HCT116 (cell line): ENCODE measurements around the gene UQCR11.

Experiments
- CTCF ChIP-seq, 3 experiments: fragments of 200-600 bp in 1 of 3; sonication (generic) in 1 of 3; IDR thresholded peaks in 2 of 3; conservative IDR thresholded peaks in 1 of 3; 2 replicates each; pipeline ENCODE4 v1.5.1; 2012 to 2017; ENCODE audit warnings: low read depth in 2 of 3, low read length in 2 of 3, antibody characterized with exemption in 1 of 3, borderline replicate concordance in 1 of 3, control low read depth in 1 of 3, mild to moderate bottlenecking in 1 of 3, mixed read lengths in 1 of 3, mixed run types in 1 of 3, moderate library complexity in 1 of 3; ENCODE audit not compliant: insufficient read depth in 1 of 3
- EZH2 ChIP-seq: fragments of 200-600 bp; sonication (generic); IDR thresholded peaks from 2 replicates; pipeline ENCODE4 v1.6.1; 2017; ENCODE audit warnings: antibody characterized with exemption, mixed run types
- ZBTB33 ChIP-seq: IDR thresholded peaks from 2 replicates; pipeline ENCODE4 v1.6.1; 2011; ENCODE audit warnings: mild to moderate bottlenecking, low read length, moderate library complexity; ENCODE audit not compliant: insufficient replicate concordance; ENCODE audit errors: extremely low read depth

DNA sequence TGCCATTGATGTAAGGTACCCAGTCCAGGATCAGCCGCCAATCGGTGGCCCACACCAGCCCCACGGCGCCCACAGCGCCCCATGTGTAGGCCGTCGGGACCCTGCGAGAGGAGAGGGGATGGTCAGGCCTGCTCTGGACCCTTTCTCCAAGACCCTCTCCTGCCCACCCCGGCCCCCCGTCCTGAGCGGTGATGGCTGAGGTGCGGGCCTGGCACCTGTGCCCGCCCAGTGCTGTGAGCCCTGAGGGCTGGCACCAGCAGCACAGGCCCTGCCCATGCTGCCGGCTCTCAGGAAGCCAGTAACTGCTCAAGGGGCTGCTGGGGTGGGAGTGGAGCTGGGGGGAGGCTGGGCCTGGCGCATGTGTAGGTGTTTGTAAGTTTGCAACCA is 5.8 kb downstream of the UQCR11 start:
- TF ChIP-seq CTCF (IDR thresholded peaks at IDR 0.05 in 2 of 3, conservative IDR thresholded peaks at IDR 0.05 in 1 of 3; ENCODE audit: borderline replicate concordance in 1 of 3, insufficient read depth in 1 of 3, low read depth in 2 of 3, low read length in 2 of 3) (no peak), ZBTB33 (no peak), EZH2 (no peak)
